ENCODE measurements around the gene NUFIP1.
"Not testable (repeated sequence)": the region's sequence is repeated elsewhere in the genome, so short reads cannot be mapped to it uniquely, and the experiment has no call there.

NUFIP1 gene

DNA sequence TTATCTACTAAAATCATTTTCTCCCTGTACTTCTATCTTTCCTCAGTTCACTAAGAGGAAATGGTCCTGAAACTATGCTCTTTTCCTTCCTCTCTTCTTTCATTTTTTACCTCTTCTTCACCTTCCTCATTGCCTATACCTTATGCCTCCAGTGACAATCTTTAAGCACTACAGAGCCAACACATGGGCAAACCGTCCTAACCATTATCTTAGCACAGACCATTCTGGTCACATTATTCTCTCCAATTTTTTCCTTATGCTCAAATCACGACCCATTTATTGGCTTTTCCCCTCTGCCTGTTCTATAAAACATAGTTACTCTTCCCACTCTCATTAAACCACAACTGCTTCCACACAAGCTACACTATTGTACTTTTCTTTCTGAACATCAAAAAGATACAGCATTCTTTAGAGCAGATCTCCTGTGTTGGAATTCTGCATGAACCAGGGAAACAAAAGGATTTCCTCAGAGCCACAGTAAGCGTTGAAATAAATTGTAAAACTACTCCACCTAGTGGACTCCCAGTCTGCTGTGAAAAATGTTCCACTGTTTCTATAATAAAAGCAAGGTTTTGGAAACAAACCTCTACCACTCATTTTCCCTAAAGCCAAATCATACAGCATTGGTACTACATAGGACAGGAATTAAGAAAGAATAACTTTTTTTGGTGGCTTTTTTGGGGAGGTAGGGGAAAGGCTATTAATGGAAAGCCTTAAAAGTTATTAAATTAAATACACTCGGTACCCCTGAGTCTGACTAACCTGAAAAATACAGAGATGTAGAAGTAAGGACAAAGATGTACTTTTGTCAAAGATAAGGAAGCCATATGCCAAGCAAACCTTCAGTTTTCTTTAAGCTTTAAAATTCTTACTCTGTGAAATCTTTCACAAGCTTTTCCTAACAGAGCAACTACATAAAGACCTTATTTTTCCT lies 19.5 kb downstream of the NUFIP1 start:
- Histone ChIP-seq H3K27ac (ENCODE audit: low read depth, low read length) (no peak overlapping the region), H3K4me3 (ENCODE audit: low read depth, low read length) (no peak overlapping the region), H3K36me3 (ENCODE audit: insufficient read depth, low read length) (peaks cover 9% of the 10 kb centered on the region), H3K79me2 (ENCODE audit: control insufficient read depth, insufficient read depth, low read length, unreplicated experiment) (peaks cover 12% of the 10 kb centered on the region), H3K27me3 (ENCODE audit: insufficient read depth, low read length) (no peaks in the 10 kb centered on the region), H3K4me1 (ENCODE audit: control insufficient read depth, insufficient read depth, low read length, unreplicated experiment) (peaks cover 32% of the 10 kb centered on the region), H2AFZ (ENCODE audit: low read length, unreplicated experiment) (no peak overlapping the region)

DNA sequence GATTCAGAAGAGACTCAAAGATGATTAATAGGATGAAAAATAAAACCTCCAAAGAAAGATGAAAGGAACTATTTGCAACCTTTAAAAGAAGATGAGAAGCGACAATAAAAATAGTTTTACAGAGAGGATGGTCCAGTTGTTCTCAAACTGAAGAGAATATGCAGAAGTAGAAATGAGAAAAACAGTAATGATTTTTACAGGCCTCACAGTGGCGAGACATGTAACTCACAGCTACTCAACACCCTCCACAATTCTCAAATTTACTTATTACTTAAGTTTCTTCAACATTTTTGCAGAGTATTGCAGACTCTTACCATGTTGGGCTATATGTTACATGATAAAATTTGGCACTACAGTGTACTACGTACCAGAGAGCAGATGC lies 20.8 kb downstream of the NUFIP1 start:
- Histone ChIP-seq H3K36me3 (ENCODE audit: insufficient read depth, low read length) (peaks cover 23% of the 10 kb centered on the region), H3K4me1 (ENCODE audit: control insufficient read depth, insufficient read depth, low read length, unreplicated experiment) (peaks cover 22% of the 10 kb centered on the region), H3K27me3 (ENCODE audit: insufficient read depth, low read length) (no peaks in the 10 kb centered on the region), H3K79me2 (ENCODE audit: control insufficient read depth, insufficient read depth, low read length, unreplicated experiment) (peaks cover 12% of the 10 kb centered on the region), H3K4me3 (ENCODE audit: low read depth, low read length) (no peak overlapping the region), H2AFZ (ENCODE audit: low read length, unreplicated experiment) (no peak overlapping the region), H3K27ac (ENCODE audit: low read depth, low read length) (peak overlapping the region; percentile 16)

DNA sequence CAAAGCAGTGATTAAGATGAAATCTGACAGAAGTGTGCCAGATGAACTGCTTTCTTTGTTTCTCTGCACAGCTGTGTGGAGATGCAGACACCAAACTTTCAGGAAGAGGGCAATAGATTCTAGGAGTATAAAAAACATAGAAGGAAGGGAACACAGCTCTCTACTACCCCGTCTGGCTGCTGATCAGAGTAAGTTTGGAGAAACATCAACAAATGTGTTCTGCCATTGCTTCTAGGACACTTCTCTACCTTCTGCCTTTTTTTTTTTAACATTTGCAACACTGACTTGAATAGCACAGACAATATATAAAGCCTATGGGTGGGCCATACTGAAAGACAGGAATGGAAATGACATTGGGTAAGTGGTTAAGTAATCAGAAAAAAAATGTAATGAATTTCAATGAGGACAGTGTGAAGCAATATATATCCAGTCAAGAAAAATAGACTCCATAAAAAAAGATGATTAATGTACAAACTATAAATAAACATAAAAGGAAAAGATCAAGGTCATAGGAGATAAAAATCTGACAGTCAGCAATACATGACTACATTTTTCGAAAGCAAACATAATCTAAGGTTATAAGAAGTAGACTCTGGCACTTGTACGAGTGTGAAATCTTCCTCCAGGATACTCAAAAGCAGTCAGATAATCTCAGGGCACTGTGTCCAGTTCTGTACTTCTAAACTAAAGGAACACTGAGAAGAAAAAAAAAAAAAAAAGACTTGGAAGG lies 21.4 kb downstream of the NUFIP1 start:
- Histone ChIP-seq H3K4me1 (ENCODE audit: control insufficient read depth, insufficient read depth, low read length, unreplicated experiment) (peaks cover 18% of the 10 kb centered on the region), H2AFZ (ENCODE audit: low read length, unreplicated experiment) (no peak overlapping the region), H3K4me3 (ENCODE audit: low read depth, low read length) (no peak overlapping the region), H3K27ac (ENCODE audit: low read depth, low read length) (peak overlapping the region; percentile 16), H3K79me2 (ENCODE audit: control insufficient read depth, insufficient read depth, low read length, unreplicated experiment) (peaks cover 12% of the 10 kb centered on the region), H3K36me3 (ENCODE audit: insufficient read depth, low read length) (peaks cover 29% of the 10 kb centered on the region), H3K27me3 (ENCODE audit: insufficient read depth, low read length) (no peaks in the 10 kb centered on the region)

DNA sequence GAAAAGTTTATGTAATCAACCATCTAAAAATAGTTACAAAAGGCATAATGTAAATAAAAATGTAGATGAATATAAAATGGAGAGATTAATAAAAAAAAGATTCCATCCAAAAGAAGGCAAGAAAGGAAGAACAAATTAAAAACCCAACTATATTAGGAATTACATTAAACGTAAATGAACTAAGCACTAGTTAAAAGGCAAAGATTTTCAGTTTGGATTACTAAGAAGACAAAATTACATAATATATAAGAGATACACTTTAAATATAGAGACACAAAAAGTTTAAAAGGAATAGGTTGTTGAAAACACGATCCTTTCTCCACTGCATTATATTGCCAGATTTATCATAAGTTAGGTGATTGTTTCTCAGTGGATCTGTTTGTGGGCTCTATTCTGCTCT lies 27.3 kb downstream of the NUFIP1 start:
- H3K27me3 ChIP-seq (ENCODE audit: insufficient read depth, low read length) = no peaks in the 10 kb centered on the region
- H3K79me2 ChIP-seq (ENCODE audit: control insufficient read depth, insufficient read depth, low read length, unreplicated experiment) = no peaks in the 10 kb centered on the region
- H3K36me3 ChIP-seq (ENCODE audit: insufficient read depth, low read length) = peaks cover 49% of the 10 kb centered on the region

DNA sequence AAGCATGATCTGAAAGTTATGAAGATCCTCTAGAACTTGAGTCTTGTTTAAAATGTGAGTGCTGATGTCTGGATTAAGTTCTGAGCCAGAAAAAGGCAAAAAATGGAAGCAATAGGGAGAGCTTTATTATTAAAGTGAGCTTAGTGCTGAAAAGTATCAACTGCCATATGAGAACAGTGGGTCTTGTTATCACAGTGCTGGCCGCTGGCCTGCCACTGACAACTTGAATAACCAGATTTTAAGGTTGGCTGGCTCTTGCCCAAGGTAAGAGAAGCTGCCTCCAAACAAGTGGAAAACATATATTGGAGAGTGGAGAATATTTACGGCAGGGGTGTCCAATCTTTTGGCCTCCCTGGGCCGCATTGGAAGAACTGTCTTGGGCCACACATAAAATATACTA lies 33.9 kb downstream of the NUFIP1 start:
- H3K4me1 ChIP-seq (ENCODE audit: control insufficient read depth, insufficient read depth, low read length, unreplicated experiment) = peaks cover 12% of the 10 kb centered on the region
- no peaks in the 10 kb centered on the region for H3K27me3 ChIP-seq (ENCODE audit: insufficient read depth, low read length)
- 0 out of 2 replicates have a peak, but pooled peaks cover 3% of the 10 kb centered on the region for H3K36me3 ChIP-seq (ENCODE audit: insufficient read depth, low read length)
- H3K4me3 ChIP-seq (ENCODE audit: low read depth, low read length) = no peak overlapping the region
- no peak overlapping the region for H3K27ac ChIP-seq (ENCODE audit: low read depth, low read length)
- H2AFZ ChIP-seq (ENCODE audit: low read length, unreplicated experiment) = no peak overlapping the region
- H3K79me2 ChIP-seq (ENCODE audit: control insufficient read depth, insufficient read depth, low read length, unreplicated experiment) = no peaks in the 10 kb centered on the region

More for the DNA sequence above, 27.3 kb downstream of the NUFIP1 start:
- H3K27ac ChIP-seq (ENCODE audit: low read depth, low read length) = no peak overlapping the region
- no peaks in the 10 kb centered on the region for H3K4me1 ChIP-seq (ENCODE audit: control insufficient read depth, insufficient read depth, low read length, unreplicated experiment)
- no peak overlapping the region for H2AFZ ChIP-seq (ENCODE audit: low read length, unreplicated experiment)
- H3K4me3 ChIP-seq (ENCODE audit: low read depth, low read length) = no peak overlapping the region

DNA sequence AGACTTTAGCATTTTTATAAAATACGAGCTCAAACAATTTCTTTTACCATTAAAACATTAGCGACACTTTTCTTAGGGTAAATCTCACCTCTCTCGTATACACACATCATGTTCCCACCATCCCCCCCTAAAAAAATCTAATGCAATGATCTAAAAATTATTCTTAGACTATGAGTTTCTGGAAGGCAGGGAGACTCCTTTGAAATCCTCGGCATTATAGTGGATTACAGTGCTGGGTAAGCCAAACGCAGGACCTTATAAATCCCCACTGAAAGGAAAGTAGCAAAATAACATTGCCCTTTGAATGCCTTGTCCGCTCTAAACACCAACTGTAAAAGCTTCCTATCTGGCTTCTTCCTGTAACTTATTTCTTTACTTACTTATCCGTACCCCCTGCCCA lies 35.0 kb downstream of the NUFIP1 start:
- H3K4me1 ChIP-seq (ENCODE audit: control insufficient read depth, insufficient read depth, low read length, unreplicated experiment) = peaks cover 12% of the 10 kb centered on the region
- H3K27ac ChIP-seq (ENCODE audit: low read depth, low read length) = no peak overlapping the region
- no peak overlapping the region for H3K4me3 ChIP-seq (ENCODE audit: low read depth, low read length)
- 0 out of 2 replicates have a peak, but pooled peaks cover 3% of the 10 kb centered on the region for H3K36me3 ChIP-seq (ENCODE audit: insufficient read depth, low read length)
- H3K79me2 ChIP-seq (ENCODE audit: control insufficient read depth, insufficient read depth, low read length, unreplicated experiment) = no peaks in the 10 kb centered on the region
- H2AFZ ChIP-seq (ENCODE audit: low read length, unreplicated experiment) = no peak overlapping the region
- no peaks in the 10 kb centered on the region for H3K27me3 ChIP-seq (ENCODE audit: insufficient read depth, low read length)

DNA sequence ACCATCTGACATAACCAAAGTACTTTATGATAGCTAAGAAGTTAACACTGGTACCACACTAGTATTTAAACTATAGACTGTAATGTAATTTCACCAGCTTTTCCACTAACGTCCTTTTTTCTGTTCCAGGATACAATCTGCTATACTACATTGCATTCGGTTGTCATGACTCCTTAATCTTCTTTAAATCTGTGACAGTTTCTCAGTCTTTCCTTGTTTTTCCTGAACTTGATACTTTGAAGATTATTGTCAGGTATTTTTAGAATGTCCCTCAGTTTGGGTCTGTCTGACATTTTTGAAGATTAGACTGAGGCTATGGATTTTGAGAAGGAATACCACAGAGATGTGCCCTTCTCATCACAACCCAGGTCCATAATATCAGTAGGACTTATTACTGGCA lies 36.6 kb downstream of the NUFIP1 start:
- H3K36me3 ChIP-seq (ENCODE audit: insufficient read depth, low read length) = peaks cover 3% of the 10 kb centered on the region; the same call in 1 of the 2 replicates
- no peak overlapping the region for H3K27ac ChIP-seq (ENCODE audit: low read depth, low read length)
- peaks cover 12% of the 10 kb centered on the region for H3K4me1 ChIP-seq (ENCODE audit: control insufficient read depth, insufficient read depth, low read length, unreplicated experiment)
- no peak overlapping the region for H3K4me3 ChIP-seq (ENCODE audit: low read depth, low read length)
- no peaks in the 10 kb centered on the region for H3K79me2 ChIP-seq (ENCODE audit: control insufficient read depth, insufficient read depth, low read length, unreplicated experiment)
- H2AFZ ChIP-seq (ENCODE audit: low read length, unreplicated experiment) = no peak overlapping the region
- H3K27me3 ChIP-seq (ENCODE audit: insufficient read depth, low read length) = no peaks in the 10 kb centered on the region

DNA sequence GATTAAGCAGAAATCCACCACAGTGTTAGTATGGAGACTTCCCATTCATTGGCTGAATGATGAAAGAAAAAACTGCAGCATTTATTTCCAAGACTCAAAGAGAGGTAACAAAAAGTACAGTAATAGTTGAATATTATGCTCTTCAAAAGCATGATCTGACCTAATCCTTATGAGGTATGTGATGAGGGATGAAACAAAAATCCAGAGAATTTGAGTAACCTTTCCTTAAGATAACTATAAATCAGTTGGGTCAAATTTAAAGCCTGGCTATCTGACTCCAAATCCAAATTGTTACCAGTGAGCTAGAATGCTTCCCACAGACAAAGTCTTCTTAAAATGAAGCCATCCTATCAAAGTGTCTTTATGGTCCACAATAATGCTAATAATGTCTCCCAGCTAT lies 38.1 kb downstream of the NUFIP1 start:
- no peak overlapping the region for H2AFZ ChIP-seq (ENCODE audit: low read length, unreplicated experiment)
- H3K27ac ChIP-seq (ENCODE audit: low read depth, low read length) = no peak overlapping the region
- peaks cover 12% of the 10 kb centered on the region for H3K4me1 ChIP-seq (ENCODE audit: control insufficient read depth, insufficient read depth, low read length, unreplicated experiment)
- H3K79me2 ChIP-seq (ENCODE audit: control insufficient read depth, insufficient read depth, low read length, unreplicated experiment) = no peaks in the 10 kb centered on the region
- no peak overlapping the region for H3K4me3 ChIP-seq (ENCODE audit: low read depth, low read length)
- peaks cover 3% of the 10 kb centered on the region; the same call in 1 of the 2 replicates for H3K36me3 ChIP-seq (ENCODE audit: insufficient read depth, low read length)
- no peaks in the 10 kb centered on the region for H3K27me3 ChIP-seq (ENCODE audit: insufficient read depth, low read length)

DNA sequence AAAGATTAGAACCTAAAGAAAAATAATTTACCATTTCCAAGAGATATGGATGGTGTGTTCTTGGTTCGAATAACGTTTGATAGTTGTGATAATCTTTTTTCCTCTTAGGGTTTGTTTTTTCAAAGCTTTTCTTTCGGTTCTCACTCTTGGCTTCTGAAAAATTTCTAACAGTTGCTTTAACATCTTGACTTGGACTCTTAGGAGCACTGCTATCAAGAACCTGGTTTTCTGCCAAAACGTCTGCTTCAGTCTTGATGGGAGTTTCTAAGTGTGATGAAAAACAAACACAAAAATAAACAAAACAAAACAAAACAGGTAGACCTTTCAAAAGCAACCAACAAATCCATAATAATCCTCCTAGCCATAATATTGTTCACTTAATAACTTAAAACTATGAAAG lies 45.9 kb downstream of the NUFIP1 start:
- H2AFZ ChIP-seq (ENCODE audit: low read length, unreplicated experiment); H3K4me1 ChIP-seq (ENCODE audit: control insufficient read depth, insufficient read depth, low read length, unreplicated experiment); H3K27ac ChIP-seq (ENCODE audit: low read depth, low read length); H3K27me3 ChIP-seq (ENCODE audit: insufficient read depth, low read length); H3K4me3 ChIP-seq (ENCODE audit: low read depth, low read length); H3K36me3 ChIP-seq (ENCODE audit: insufficient read depth, low read length); H3K79me2 ChIP-seq (ENCODE audit: control insufficient read depth, insufficient read depth, low read length, unreplicated experiment): not testable (repeated sequence)

DNA sequence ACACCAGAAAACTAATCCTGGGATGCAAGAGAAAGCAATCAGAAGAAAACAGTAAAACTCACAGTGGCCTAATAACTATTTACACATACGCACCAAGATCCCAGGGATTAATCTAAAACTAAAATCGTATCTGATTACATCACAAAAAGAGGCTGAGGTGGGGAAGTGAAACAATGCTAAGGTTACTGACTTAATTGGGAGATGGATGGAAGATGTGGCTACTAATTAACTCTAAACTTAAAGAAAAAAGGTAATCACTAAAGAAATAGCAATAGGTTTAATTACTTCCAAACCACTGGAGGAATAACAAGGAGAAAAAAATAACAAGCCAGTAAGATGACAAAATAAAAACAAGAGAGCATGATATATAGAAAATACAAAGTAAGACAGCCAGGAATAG lies 50.4 kb downstream of the NUFIP1 start:
- H3K27me3 ChIP-seq (ENCODE audit: insufficient read depth, low read length) = no peaks in the 10 kb centered on the region
- no peak overlapping the region for H2AFZ ChIP-seq (ENCODE audit: low read length, unreplicated experiment)
- H3K79me2 ChIP-seq (ENCODE audit: control insufficient read depth, insufficient read depth, low read length, unreplicated experiment) = no peaks in the 10 kb centered on the region
- no peak overlapping the region for H3K4me3 ChIP-seq (ENCODE audit: low read depth, low read length)
- H3K27ac ChIP-seq (ENCODE audit: low read depth, low read length) = no peak overlapping the region
- H3K4me1 ChIP-seq (ENCODE audit: control insufficient read depth, insufficient read depth, low read length, unreplicated experiment) = peaks cover 14% of the 10 kb centered on the region
- H3K36me3 ChIP-seq (ENCODE audit: insufficient read depth, low read length) = no peaks in the 10 kb centered on the region
